HG03025 (cell line): ENCODE results near the gene UNC79.
"Not testable (repeated sequence)": the region's sequence is repeated elsewhere in the genome, so short reads cannot be mapped to it uniquely, and the experiment has no call there.

ENCODE experiments used
- ATAC-seq: cut with Tn5 transposase; IDR thresholded peaks from one replicate; pipeline ENCODE4 v1.9.1; 2021; ENCODE audit warnings: mild to moderate bottlenecking, moderate library complexity; ENCODE audit not compliant: unreplicated experiment, low FRiP score

Gene UNC79

GRCh38 chr14:93430315-93431035, at the start of gene UNC79:
TSS of gene UNC79 (plus strand) at chr14:93430939. CDS start at chr14:93431030, 91 bp downstream.
- no peak for ATAC-seq

GRCh38 chr14:93381644-93382043, 49.1 kb upstream of the UNC79 start:
- ATAC-seq = no peak

GRCh38 chr14:93384256-93384655, 46.5 kb upstream of the UNC79 start:
- not testable (repeated sequence) for ATAC-seq

GRCh38 chr14:93395231-93395630, 35.5 kb upstream of the UNC79 start:
- no peak for ATAC-seq

- no peak for ATAC-seq
These were observed 34.3 kb upstream of the UNC79 start for GRCh38 chr14:93396456-93396855.

GRCh38 chr14:93398491-93398890, 32.2 kb upstream of the UNC79 start:
- no peak for ATAC-seq

- no peak for ATAC-seq
These were observed 27.8 kb upstream of the UNC79 start for GRCh38 chr14:93402951-93403350.

GRCh38 chr14:93410021-93410420, 20.7 kb upstream of the UNC79 start:
- ATAC-seq = no peak

- no peak for ATAC-seq
These were observed 19.8 kb upstream of the UNC79 start for GRCh38 chr14:93410893-93411292.

- not testable (repeated sequence) for ATAC-seq
These were observed 5.6 kb upstream of the UNC79 start for GRCh38 chr14:93425136-93425535.

- ATAC-seq = no peak
These were observed 4.0 kb upstream of the UNC79 start for GRCh38 chr14:93426750-93427149.

- ATAC-seq = no peak
These were observed 414 bp downstream of the UNC79 start for GRCh38 chr14:93431036-93431670.

GRCh38 chr14:93454224-93454623, 23.5 kb downstream of the UNC79 start:
- no peak for ATAC-seq

GRCh38 chr14:93456356-93456755, 25.6 kb downstream of the UNC79 start:
- no peak for ATAC-seq

GRCh38 chr14:93458234-93458633, 27.5 kb downstream of the UNC79 start:
- ATAC-seq = no peak

- ATAC-seq = no peak
These were observed 31.7 kb downstream of the UNC79 start for GRCh38 chr14:93462479-93462878.

- ATAC-seq = no peak
These were observed 33.5 kb downstream of the UNC79 start for GRCh38 chr14:93464271-93464670.

- ATAC-seq = no peak
These were observed 44.7 kb downstream of the UNC79 start for GRCh38 chr14:93475471-93475870.

GRCh38 chr14:93476305-93476704, 45.6 kb downstream of the UNC79 start:
- ATAC-seq = no peak

GRCh38 chr14:93479074-93479473, 48.3 kb downstream of the UNC79 start:
- not testable (repeated sequence) for ATAC-seq

- no peak for ATAC-seq
These were observed 50.1 kb downstream of the UNC79 start for GRCh38 chr14:93480867-93481266.

GRCh38 chr14:93481758-93482157, 51.0 kb downstream of the UNC79 start:
- no peak for ATAC-seq
